GM23338 (cell line): ENCODE results near the gene A1BG.

ENCODE experiments used
- CREB1 ChIP-seq: fragments of 250-450 bp; sonication (Bioruptor Pico); IDR thresholded peaks from 2 replicates; pipeline ENCODE4 v1.5.0; 2020; ENCODE audit warnings: low read depth, mild to moderate bottlenecking, moderate library complexity
- EZH2 ChIP-seq: fragments of 200-600 bp; sonication (generic); IDR thresholded peaks from one replicate; pipeline ENCODE4 v1.8.0; 2017; ENCODE audit warnings: antibody characterized with exemption, mild to moderate bottlenecking, low read depth; ENCODE audit not compliant: unreplicated experiment
- EZH2phosphoT487 ChIP-seq: fragments of 200-600 bp; sonication (generic); IDR thresholded peaks from one replicate; pipeline ENCODE4 v1.8.1; 2018; ENCODE audit warnings: antibody characterized with exemption; ENCODE audit not compliant: unreplicated experiment
- JUNB ChIP-seq: IDR thresholded peaks from one replicate; pipeline ENCODE4 v1.6.1; 2016; ENCODE audit warnings: antibody characterized with exemption; ENCODE audit not compliant: unreplicated experiment
- POLR2AphosphoS5 ChIP-seq: IDR thresholded peaks from 2 replicates; pipeline ENCODE4 v1.6.1; 2016; ENCODE audit warnings: antibody characterized with exemption, low read depth
- ZNF331 ChIP-seq: fragments of 250-450 bp; sonication (Bioruptor Pico); IDR thresholded peaks from 2 replicates; pipeline ENCODE4 v1.5.0; 2020; ENCODE audit warnings: low read depth, mild to moderate bottlenecking, moderate library complexity
- TF ChIP-seq, protein P1 (sequence below), 2 experiments: fragments of 200-600 bp in 1 of 2; sonication (generic) in 1 of 2; conservative IDR thresholded peaks; 2 replicates each; pipeline versions ENCODE4 v1.5.1 to v1.6.1; 2016 to 2017; ENCODE audit warnings: antibody characterized with exemption in 2 of 2, low read depth in 2 of 2, mild to moderate bottlenecking in 2 of 2, moderate library complexity in 1 of 2
- TF ChIP-seq, protein P2 (sequence below): IDR thresholded peaks from one replicate; pipeline ENCODE4 v1.6.1; 2018; ENCODE audit warnings: antibody characterized with exemption; ENCODE audit not compliant: unreplicated experiment

DNA sequence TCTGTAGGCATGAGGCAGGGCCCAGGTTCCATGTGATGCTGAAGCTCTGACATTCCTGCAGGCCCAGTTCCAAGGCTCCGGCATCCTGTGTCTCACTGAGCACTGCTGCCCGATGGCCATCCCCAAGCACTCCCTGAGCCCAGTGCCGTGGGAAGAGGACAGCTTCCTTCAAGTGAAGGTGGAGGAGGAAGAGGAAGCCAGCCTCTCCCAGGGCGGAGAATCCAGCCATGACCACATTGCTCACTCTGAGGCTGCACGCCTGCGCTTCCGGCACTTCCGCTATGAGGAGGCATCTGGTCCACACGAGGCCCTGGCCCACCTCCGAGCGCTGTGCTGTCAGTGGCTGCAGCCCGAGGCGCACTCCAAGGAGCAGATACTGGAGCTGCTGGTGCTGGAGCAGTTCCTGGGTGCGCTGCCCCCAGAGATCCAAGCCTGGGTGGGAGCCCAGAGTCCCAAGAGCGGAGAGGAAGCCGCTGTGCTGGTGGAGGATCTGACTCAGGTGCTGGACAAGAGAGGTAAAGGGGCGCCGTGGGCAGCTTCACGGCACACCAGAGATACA is 18.5 kb downstream of the A1BG start:
- TF ChIP-seq CREB1 (CRISPR knock-in tag) (no peak), POLR2AphosphoS5 (no peak), EZH2phosphoT487 (no peak), JUNB (no peak), ZNF331 (CRISPR knock-in tag) (no peak), EZH2 (no peak)
- TF ChIP-seq, protein P1, sequence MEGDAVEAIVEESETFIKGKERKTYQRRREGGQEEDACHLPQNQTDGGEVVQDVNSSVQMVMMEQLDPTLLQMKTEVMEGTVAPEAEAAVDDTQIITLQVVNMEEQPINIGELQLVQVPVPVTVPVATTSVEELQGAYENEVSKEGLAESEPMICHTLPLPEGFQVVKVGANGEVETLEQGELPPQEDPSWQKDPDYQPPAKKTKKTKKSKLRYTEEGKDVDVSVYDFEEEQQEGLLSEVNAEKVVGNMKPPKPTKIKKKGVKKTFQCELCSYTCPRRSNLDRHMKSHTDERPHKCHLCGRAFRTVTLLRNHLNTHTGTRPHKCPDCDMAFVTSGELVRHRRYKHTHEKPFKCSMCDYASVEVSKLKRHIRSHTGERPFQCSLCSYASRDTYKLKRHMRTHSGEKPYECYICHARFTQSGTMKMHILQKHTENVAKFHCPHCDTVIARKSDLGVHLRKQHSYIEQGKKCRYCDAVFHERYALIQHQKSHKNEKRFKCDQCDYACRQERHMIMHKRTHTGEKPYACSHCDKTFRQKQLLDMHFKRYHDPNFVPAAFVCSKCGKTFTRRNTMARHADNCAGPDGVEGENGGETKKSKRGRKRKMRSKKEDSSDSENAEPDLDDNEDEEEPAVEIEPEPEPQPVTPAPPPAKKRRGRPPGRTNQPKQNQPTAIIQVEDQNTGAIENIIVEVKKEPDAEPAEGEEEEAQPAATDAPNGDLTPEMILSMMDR (conservative IDR thresholded peaks at IDR 0.05; ENCODE audit: low read depth in 2 of 2), result no peak
- TF ChIP-seq, protein P2, sequence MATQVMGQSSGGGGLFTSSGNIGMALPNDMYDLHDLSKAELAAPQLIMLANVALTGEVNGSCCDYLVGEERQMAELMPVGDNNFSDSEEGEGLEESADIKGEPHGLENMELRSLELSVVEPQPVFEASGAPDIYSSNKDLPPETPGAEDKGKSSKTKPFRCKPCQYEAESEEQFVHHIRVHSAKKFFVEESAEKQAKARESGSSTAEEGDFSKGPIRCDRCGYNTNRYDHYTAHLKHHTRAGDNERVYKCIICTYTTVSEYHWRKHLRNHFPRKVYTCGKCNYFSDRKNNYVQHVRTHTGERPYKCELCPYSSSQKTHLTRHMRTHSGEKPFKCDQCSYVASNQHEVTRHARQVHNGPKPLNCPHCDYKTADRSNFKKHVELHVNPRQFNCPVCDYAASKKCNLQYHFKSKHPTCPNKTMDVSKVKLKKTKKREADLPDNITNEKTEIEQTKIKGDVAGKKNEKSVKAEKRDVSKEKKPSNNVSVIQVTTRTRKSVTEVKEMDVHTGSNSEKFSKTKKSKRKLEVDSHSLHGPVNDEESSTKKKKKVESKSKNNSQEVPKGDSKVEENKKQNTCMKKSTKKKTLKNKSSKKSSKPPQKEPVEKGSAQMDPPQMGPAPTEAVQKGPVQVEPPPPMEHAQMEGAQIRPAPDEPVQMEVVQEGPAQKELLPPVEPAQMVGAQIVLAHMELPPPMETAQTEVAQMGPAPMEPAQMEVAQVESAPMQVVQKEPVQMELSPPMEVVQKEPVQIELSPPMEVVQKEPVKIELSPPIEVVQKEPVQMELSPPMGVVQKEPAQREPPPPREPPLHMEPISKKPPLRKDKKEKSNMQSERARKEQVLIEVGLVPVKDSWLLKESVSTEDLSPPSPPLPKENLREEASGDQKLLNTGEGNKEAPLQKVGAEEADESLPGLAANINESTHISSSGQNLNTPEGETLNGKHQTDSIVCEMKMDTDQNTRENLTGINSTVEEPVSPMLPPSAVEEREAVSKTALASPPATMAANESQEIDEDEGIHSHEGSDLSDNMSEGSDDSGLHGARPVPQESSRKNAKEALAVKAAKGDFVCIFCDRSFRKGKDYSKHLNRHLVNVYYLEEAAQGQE, result no peak
